ENCODE measurements around the gene OR2T6.
"Not testable (repeated sequence)": the region's sequence is repeated elsewhere in the genome, so short reads cannot be mapped to it uniquely, and the experiment has no call there.

OR2T6 gene

GRCh38 chr1:248433811-248434415, 58.4 kb downstream of the OR2T6 start:
- not testable (repeated sequence) for DNase-seq (ENCODE audit: low read depth in 2 of 2)

GRCh38 chr1:248434913-248435312, 59.4 kb downstream of the OR2T6 start:
- DNase-seq (ENCODE audit: low read depth in 2 of 2): not testable (repeated sequence)

- not testable (repeated sequence) for DNase-seq (ENCODE audit: low read depth in 2 of 2)
These were observed 60.8 kb downstream of the OR2T6 start for GRCh38 chr1:248436303-248436702.

GRCh38 chr1:248438668-248439067, 63.1 kb downstream of the OR2T6 start:
- DNase-seq (ENCODE audit: low read depth in 2 of 2): not testable (repeated sequence)

GRCh38 chr1:248439283-248439682, 63.7 kb downstream of the OR2T6 start:
- not testable (repeated sequence) for DNase-seq (ENCODE audit: low read depth in 2 of 2)
